ENCODE measurements around the gene TPP2.

TPP2 gene

GRCh38 chr13:102696465-102696864, 99.7 kb downstream of the TPP2 start:
- DNase-seq: no peak

DNA sequence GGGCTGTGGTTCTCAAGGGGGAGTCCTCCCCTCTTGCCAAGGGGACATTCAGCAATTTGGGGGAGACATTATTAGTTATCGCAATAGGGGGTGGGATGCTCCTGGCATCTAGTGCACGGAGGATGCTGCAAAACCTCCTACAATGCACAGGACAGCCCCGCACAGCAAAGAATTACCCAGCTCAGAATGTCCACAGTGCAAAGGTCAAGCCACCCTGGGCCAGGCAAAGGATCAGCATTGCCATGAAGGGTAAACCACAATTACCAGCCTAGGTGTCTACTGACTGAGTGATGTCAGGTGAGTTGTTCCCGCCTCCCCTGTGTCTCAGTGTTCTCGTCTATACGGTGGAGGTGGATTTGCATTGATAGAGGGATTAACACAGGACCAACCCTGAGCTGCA, 100.5 kb downstream of the TPP2 start:
- DNase-seq: no peak

GRCh38 chr13:102697929-102698648, 101.3 kb downstream of the TPP2 start:
- no peak for DNase-seq

- no peak for DNase-seq
Measured at GRCh38 chr13:102698649-102698980, 101.8 kb downstream of the TPP2 start.

- DNase-seq: no peak
Measured at GRCh38 chr13:102699504-102699903, 102.7 kb downstream of the TPP2 start.

- no peak for DNase-seq
Measured at GRCh38 chr13:102700088-102701031, 103.6 kb downstream of the TPP2 start.

GRCh38 chr13:102701331-102701730, 104.5 kb downstream of the TPP2 start:
- no peak for DNase-seq

DNA sequence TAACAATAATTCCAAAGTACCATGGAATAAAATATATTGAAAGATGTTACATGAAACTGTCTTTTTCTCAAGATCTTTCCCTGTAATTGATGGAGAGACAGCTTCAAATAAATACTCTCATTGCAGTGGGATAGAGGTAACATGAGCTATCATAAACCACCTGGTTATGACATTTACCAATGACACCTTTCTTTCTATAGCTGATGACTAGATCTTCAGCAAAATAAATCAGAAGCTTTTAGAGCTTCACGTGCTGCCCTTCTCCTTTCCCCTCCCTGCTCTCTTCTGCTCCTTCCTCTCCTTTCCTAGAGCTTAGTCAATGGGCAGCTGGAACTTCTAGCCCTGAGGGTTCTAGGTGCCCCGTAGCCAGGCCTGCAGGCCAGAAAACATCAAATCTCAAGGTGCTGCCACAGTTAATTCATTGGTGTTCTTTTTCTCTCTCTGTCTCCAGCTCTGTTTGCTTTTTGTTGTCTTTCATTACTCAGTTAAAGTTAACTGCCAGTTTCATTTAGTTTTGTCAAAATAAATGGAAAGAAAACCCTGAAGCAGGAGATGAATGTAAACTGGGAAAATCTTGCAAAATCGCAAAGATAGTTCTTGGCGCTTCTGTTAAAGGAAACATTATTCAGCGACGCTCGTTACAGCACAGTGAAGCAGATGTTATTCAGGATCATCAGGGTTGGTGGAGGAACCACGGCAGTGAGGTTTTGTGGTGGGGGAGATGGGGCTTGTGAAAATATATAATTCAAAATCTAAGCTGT, 106.4 kb downstream of the TPP2 start:
- DNase-seq: no peak

- DNase-seq: no peak
Measured at GRCh38 chr13:102703726-102704035, 106.9 kb downstream of the TPP2 start.

DNA sequence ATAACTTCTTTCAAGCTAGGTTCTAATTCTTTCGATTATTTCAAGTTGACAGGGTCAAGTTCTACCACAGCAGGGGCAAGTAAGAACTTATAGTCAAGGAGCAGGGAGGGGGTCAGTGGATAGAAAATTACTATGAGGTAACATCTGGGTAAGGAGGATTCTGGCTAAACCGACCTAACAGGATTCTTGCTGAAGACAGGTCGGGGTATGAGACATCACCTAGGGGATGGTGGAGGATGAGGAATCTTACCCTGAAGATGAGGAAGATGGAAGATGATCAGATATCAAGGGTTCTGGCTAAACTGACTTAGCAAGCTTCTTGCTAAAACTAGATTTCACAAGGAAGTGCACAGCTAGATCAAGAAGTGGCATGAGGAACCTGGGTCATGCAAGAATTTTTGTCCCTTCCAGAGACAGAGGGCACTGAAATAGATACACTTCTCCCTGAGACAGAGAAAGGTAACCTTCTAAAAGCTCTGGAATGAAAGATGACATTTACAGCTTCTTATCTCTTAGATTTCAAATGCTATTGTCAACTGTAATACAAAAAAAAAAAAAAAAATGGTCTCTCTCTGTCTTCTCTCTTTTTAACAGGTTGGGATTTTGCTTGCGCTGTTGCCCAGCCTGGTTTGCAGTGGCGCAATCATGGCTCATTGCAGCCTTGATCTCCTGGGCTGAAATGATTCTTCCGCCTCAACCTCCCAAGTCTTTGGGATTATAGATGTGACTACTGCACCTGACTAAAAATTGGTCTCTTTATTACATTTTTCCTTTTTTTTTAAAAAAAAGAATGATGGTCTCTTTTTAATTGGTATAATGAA, 107.7 kb downstream of the TPP2 start:
- no peak for DNase-seq

GRCh38 chr13:102707467-102707866, 110.7 kb downstream of the TPP2 start:
- DNase-seq: no peak

DNA sequence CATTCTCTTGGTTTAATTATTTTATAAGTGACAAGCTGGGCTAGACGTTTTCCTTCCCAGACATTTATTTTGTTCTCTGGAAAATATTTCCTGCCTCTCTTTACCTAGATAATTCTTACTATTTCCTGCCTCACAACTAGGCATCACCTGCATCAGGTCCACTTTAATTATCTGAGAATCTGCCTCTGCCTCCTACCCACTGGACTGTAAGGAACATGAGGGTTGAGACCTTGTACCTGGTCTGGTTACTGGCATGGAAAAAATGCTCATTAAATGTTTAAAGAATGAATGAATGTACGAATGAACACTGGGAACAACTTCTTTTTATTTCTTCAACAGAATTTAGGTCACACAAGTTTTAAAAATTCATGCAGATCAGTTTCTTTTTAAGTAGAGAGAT, 111.4 kb downstream of the TPP2 start:
- no peak for DNase-seq

DNA sequence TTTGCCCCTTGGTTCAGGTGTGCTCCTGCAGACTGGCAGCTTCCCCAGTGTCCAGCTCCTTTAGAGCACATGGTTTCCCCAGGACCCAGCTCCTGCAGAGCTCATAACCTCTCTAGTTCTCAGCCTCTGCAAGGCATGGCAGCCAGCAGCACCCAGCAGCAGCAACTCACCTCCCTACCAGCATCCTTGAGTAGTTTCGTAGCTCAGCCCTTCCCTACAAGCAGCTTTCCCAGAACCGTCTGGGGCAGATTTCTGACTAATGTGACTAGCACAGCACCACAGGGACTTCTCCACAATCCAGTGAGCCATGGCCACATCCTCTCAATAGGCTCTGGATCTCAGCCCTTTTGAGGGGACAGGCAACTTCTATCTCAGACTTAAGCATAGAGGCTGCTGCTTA, 112.2 kb downstream of the TPP2 start:
- DNase-seq: no peak

DNA sequence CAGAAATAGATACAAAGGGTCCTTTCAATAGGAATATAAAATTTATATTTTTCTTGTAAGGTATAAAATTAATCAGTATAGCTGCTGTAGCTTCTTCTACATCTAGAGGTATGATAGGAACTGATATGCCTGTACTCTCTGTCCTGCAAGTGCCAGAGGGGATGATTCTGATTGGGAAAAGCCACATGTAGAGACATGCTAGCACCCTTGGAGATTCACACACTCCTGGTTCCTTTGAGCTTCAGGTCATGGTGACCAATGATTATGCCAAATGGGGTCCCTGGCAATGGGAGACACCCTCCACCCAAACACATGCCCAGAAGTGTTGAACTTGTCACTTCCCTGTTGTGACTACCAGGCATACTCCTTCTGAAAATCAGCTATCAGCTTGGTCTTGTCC, 112.8 kb downstream of the TPP2 start:
- no peak for DNase-seq

DNA sequence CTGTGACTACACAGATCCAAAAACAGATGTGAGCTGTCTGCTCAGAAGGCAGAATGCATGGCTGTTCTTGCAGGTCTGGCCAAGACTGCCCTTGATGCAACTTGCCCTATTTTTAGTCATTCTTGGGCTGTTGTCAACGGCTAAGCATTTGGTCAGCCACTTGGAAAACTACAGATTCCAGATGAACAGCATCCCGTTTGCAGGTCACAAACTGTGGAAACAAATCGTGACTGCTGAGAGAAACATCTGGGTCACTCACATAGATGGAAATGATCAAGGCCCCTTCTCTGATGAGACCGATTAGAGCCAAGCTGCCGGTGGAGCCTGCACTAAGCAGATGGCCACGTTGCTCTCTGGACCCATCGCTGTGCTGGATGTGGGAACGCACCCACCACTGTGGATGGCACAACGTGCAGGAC, 113.5 kb downstream of the TPP2 start:
- DNase-seq: no peak

DNA sequence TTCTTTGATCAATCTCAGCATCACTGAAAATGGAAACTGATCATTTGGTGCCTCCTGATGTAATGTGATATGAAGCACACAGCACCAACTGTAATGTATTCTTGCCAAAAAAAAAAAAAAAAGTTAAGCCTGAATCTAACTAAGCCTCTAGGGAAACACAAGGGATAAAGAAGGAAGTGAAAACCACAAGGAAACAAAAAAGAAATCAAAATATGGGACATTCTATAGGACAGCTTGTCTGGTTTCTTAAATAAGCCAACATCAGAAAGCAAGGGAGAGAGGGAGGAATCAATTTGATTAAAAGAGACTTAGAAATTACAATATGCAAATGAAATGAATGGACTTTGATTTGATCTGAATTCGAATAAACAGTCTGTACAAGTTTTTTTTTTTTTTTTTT, 118.7 kb downstream of the TPP2 start:
- DNase-seq: no peak

- DNase-seq: no peak
Measured at GRCh38 chr13:102718746-102719145, 122.0 kb downstream of the TPP2 start.

- no peak for DNase-seq
Measured at GRCh38 chr13:102721800-102722231, 125.0 kb downstream of the TPP2 start.

DNA sequence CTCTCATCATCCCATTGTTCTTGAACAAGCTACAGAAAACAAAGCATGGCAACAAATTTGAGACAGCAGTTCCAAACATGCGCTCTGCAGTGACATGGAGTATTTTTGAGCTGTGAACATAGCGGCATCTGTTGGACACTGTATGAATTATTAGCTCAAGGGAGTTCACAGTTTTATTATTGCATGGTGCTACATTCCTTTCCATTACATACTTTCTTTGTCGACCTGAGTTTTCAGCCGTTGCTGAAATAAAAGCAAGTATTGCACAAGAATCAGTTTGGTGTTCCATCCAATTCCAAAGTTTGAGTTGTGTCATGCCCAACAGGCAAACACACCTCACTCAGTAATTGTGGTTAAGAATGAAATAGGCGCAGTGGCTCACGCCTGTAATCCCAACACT, 128.1 kb downstream of the TPP2 start:
- no peak for DNase-seq

DNA sequence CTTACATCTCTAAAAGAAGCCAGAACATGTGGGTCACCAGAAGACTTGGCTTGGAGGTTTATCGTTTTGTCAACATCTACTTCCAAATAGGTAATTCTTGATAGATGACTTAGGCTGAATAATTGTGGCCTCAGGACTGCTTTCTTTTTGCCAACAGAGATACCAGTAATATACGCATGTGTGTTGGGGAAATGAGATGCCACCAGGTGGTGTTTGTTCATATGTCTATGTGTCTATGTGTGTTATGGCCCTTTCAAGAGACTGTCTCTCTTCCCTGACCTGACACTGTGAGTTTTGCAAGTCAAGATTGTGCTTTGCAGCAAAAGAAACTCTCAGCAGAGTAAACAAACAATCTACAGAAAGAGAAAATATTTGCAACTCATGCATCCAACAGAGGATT, 129.6 kb downstream of the TPP2 start:
- DNase-seq: no peak

Data from NCI-H510A (cell line).